Astrocyte (in vitro differentiated cells and primary cell): Measurements from ENCODE around the gene CDK14. TPM values are rescaled to one million over a fixed set of nuclear protein-coding genes. Genes with fewer than 3 reads are reported as not detected.

ENCODE experiments used
- DNase-seq: peaks from one replicate; pipeline ENCODE4 v3.0.0-alpha.2; 2010; ENCODE audit warnings: low read depth
- FAIRE-seq: peaks from 2 replicates; lab custom pipeline; 2011; peaks lifted over from hg19 to GRCh38; lab: Jason Lieb, UNC
- H2AFZ ChIP-seq: 2 replicates; pipeline ENCODE4 v1.6.0; 2012; ENCODE audit warnings: low read depth, low read length, inconsistent platforms
- H3K27ac ChIP-seq: 2 replicates; pipeline ENCODE4 v1.5.1; 2011; ENCODE audit warnings: low read depth, low read length, inconsistent platforms
- H3K27me3 ChIP-seq: 2 replicates; pipeline ENCODE4 v1.6.0; 2011; ENCODE audit warnings: low read length, inconsistent platforms; ENCODE audit not compliant: insufficient read depth
- H3K36me3 ChIP-seq: 2 replicates; pipeline ENCODE4 v1.5.1; 2011; ENCODE audit warnings: low read length, inconsistent platforms; ENCODE audit not compliant: insufficient read depth
- H3K4me1 ChIP-seq: 2 replicates; pipeline ENCODE4 v1.5.1; 2011; ENCODE audit warnings: low read length, inconsistent platforms; ENCODE audit not compliant: insufficient read depth
- H3K4me2 ChIP-seq: 2 replicates; pipeline ENCODE4 v1.6.0; 2012; ENCODE audit warnings: low read length, inconsistent platforms
- H3K4me3 ChIP-seq: 2 replicates; pipeline ENCODE4 v1.5.1; 2011; ENCODE audit warnings: low read depth, mild to moderate bottlenecking, low read length, inconsistent platforms; ENCODE audit not compliant: insufficient read depth
- H3K79me2 ChIP-seq: 2 replicates; pipeline ENCODE4 v1.6.0; 2012; ENCODE audit warnings: mild to moderate bottlenecking, low read length, inconsistent platforms; ENCODE audit not compliant: insufficient read depth
- H3K9ac ChIP-seq: 2 replicates; pipeline ENCODE4 v1.6.0; 2012; ENCODE audit warnings: mild to moderate bottlenecking, low read length, inconsistent platforms
- H3K9me3 ChIP-seq: 2 replicates; pipeline ENCODE4 v1.5.1; 2012; ENCODE audit warnings: low read depth, mild to moderate bottlenecking, low read length, inconsistent platforms; ENCODE audit not compliant: insufficient read depth
- H4K20me1 ChIP-seq: 2 replicates; pipeline ENCODE4 v1.6.0; 2012; ENCODE audit warnings: low read length, inconsistent platforms; ENCODE audit not compliant: insufficient read depth
- H3K27ac Mint-ChIP-seq: one replicate; pipeline ENCODE4 v1.8.0; 2021; ENCODE audit warnings: mild to moderate bottlenecking, mixed read lengths; ENCODE audit not compliant: unreplicated experiment
- H3K27me3 Mint-ChIP-seq: one replicate; pipeline ENCODE4 v1.8.0; 2021; ENCODE audit warnings: low read depth, mixed read lengths; ENCODE audit not compliant: unreplicated experiment
- H3K36me3 Mint-ChIP-seq: one replicate; pipeline ENCODE4 v1.8.0; 2021; ENCODE audit warnings: low read depth, mixed read lengths; ENCODE audit not compliant: unreplicated experiment
- H3K4me1 Mint-ChIP-seq: one replicate; pipeline ENCODE4 v1.8.0; 2021; ENCODE audit warnings: low read depth, mixed read lengths; ENCODE audit not compliant: unreplicated experiment
- H3K4me3 Mint-ChIP-seq: one replicate; pipeline ENCODE4 v1.8.0; 2021; ENCODE audit warnings: mild to moderate bottlenecking, moderate library complexity, mixed read lengths; ENCODE audit not compliant: unreplicated experiment
- H3K9me3 Mint-ChIP-seq: one replicate; pipeline ENCODE4 v1.8.0; 2021; ENCODE audit warnings: mild to moderate bottlenecking, mixed read lengths; ENCODE audit not compliant: unreplicated experiment
- CTCF ChIP-seq: IDR thresholded peaks from 2 replicates; pipeline ENCODE4 v1.5.1; 2011; ENCODE audit warnings: low read depth, mild to moderate bottlenecking, inconsistent platforms, low read length, moderate library complexity; ENCODE audit not compliant: insufficient read depth
- EZH2 ChIP-seq: IDR thresholded peaks from 2 replicates; pipeline ENCODE4 v1.6.1; 2012; ENCODE audit warnings: mild to moderate bottlenecking, low read length, inconsistent platforms; ENCODE audit not compliant: insufficient read depth
- total RNA-seq: library from RNA; stranded (reverse); gene quantifications from 2 replicates; pipeline ENCODE4 v1.2.1, GENCODE V29; 2021

CDK14 gene
- total RNA-seq, 1 donor from 2014 or later = 30.2 TPM

GRCh38 chr7:90876701-90877100 lies 280.6 kb downstream of the CDK14 start:
- H3K4me1 Mint-ChIP-seq = peaks cover 5% of the 10 kb centered on the region
- FAIRE-seq (no peak), DNase-seq (no peak)
- H3K27me3 ChIP-seq = no peaks in the 10 kb centered on the region
- no peak overlapping the region for H3K27ac ChIP-seq
- H3K27me3 Mint-ChIP-seq = no peaks in the 10 kb centered on the region
- H3K79me2 ChIP-seq = no peaks in the 10 kb centered on the region
- no peak overlapping the region for H3K9ac ChIP-seq
- H3K36me3 ChIP-seq = no peaks in the 10 kb centered on the region
- H3K4me2 ChIP-seq = no peak overlapping the region
- no peak overlapping the region for H3K4me3 Mint-ChIP-seq
- no peak overlapping the region for H2AFZ ChIP-seq
- H3K4me1 ChIP-seq = no peaks in the 10 kb centered on the region
- H3K36me3 Mint-ChIP-seq = peaks cover 5% of the 10 kb centered on the region
- H3K4me3 ChIP-seq = no peak overlapping the region
- peaks cover 3% of the 10 kb centered on the region for H4K20me1 ChIP-seq
- no peak for TF ChIP-seq EZH2
- no peak for TF ChIP-seq CTCF
- H3K9me3 ChIP-seq = no peaks in the 10 kb centered on the region
- H3K9me3 Mint-ChIP-seq = no peaks in the 10 kb centered on the region
- no peak overlapping the region for H3K27ac Mint-ChIP-seq

GRCh38 chr7:90877201-90877600 lies 281.1 kb downstream of the CDK14 start:
- H3K9me3 Mint-ChIP-seq = no peaks in the 10 kb centered on the region
- no peak overlapping the region for H3K27ac Mint-ChIP-seq
- Histone ChIP-seq H3K9ac (no peak overlapping the region), H3K79me2 (no peaks in the 10 kb centered on the region), H3K4me2 (no peak overlapping the region), H3K4me3 (no peak overlapping the region), H3K9me3 (no peaks in the 10 kb centered on the region), H4K20me1 (peaks cover 3% of the 10 kb centered on the region), H3K36me3 (no peaks in the 10 kb centered on the region), H3K27me3 (no peaks in the 10 kb centered on the region), H2AFZ (no peak overlapping the region), H3K4me1 (no peaks in the 10 kb centered on the region), H3K27ac (no peak overlapping the region)
- peaks cover 5% of the 10 kb centered on the region for H3K4me1 Mint-ChIP-seq
- FAIRE-seq (no peak), DNase-seq (no peak)
- no peaks in the 10 kb centered on the region for H3K27me3 Mint-ChIP-seq
- peaks cover 5% of the 10 kb centered on the region for H3K36me3 Mint-ChIP-seq
- no peak overlapping the region for H3K4me3 Mint-ChIP-seq
- TF ChIP-seq CTCF = no peak
- no peak for TF ChIP-seq EZH2

GRCh38 chr7:90879924-90880323 lies 283.8 kb downstream of the CDK14 start:
- no peak for TF ChIP-seq EZH2
- no peak for TF ChIP-seq CTCF
- Mint-ChIP-seq H3K4me1 (peaks cover 5% of the 10 kb centered on the region), H3K27ac (no peak overlapping the region), H3K36me3 (peaks cover 8% of the 10 kb centered on the region), H3K4me3 (no peak overlapping the region), H3K27me3 (no peaks in the 10 kb centered on the region), H3K9me3 (no peaks in the 10 kb centered on the region)
- H3K4me1 ChIP-seq = no peaks in the 10 kb centered on the region
- DNase-seq (no peak), FAIRE-seq (no peak)
- peaks cover 3% of the 10 kb centered on the region for H4K20me1 ChIP-seq
- no peaks in the 10 kb centered on the region for H3K9me3 ChIP-seq
- H3K27ac ChIP-seq = no peak overlapping the region
- no peak overlapping the region for H3K4me3 ChIP-seq
- H3K79me2 ChIP-seq = no peaks in the 10 kb centered on the region
- no peaks in the 10 kb centered on the region for H3K27me3 ChIP-seq
- no peak overlapping the region for H3K9ac ChIP-seq
- H2AFZ ChIP-seq = no peak overlapping the region
- no peaks in the 10 kb centered on the region for H3K36me3 ChIP-seq
- H3K4me2 ChIP-seq = no peak overlapping the region
